Measurements from ENCODE around the gene SHE.

DNA sequence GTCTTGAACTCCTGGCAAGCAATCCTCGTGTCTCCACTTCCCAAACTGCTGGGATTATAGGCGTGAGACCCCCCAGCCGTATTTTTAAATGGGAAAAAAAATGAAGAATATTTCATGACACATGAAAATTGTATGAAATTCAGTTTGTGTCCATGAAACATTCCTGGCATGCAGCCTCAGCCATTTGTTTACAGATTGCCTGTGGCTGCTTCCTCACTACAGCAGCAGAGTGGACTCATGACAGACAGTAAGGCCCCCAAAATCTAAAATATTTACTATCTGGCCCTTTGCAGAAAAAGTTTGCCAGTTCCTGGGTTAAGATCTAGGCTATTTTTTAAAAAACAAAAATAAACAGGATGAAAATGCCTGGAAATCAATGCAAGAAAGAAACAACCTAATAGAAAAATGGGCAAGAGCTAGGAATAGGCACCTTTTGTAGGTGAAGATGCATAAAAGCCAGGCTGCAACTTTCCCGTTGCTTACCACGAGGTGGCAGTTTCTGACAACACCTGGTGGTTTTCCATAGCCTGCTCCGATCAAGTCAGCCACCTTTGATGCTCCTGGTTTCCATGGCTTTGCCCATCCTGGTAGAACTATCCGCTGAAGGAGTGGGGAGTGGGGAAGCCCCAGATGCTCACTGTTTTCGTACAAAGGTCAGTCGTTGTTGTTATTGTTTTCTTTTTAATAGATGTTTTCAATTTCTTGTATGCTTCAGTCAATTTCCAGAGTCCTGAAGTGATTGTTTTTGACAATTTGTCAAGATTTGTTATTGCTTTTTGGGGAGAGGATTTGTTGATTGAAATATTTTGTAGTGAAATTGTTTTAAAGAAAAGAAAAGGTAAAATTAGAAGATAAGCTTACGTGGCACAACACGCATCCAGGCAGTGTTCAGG, 32.0 kb upstream of the SHE start:
- TF ChIP-seq, protein P1, sequence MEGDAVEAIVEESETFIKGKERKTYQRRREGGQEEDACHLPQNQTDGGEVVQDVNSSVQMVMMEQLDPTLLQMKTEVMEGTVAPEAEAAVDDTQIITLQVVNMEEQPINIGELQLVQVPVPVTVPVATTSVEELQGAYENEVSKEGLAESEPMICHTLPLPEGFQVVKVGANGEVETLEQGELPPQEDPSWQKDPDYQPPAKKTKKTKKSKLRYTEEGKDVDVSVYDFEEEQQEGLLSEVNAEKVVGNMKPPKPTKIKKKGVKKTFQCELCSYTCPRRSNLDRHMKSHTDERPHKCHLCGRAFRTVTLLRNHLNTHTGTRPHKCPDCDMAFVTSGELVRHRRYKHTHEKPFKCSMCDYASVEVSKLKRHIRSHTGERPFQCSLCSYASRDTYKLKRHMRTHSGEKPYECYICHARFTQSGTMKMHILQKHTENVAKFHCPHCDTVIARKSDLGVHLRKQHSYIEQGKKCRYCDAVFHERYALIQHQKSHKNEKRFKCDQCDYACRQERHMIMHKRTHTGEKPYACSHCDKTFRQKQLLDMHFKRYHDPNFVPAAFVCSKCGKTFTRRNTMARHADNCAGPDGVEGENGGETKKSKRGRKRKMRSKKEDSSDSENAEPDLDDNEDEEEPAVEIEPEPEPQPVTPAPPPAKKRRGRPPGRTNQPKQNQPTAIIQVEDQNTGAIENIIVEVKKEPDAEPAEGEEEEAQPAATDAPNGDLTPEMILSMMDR (conservative IDR thresholded peaks at IDR 0.05 in 1 of 2, IDR thresholded peaks at IDR 0.05 in 1 of 2; ENCODE audit: extremely low read depth in 1 of 2, insufficient read depth in 1 of 2, low read depth in 1 of 2, low read length in 2 of 2) = peak; percentile 86 to 88
- no peak for TF ChIP-seq EZH2 (IDR thresholded peaks at IDR 0.05; ENCODE audit: borderline replicate concordance, low read length)

Measured in mammary epithelial cell (primary cell).